PFSK-1 (cell line): ENCODE measurements around the gene OR1J1.

ENCODE experiments used
- POLR2AphosphoS5 ChIP-seq: IDR thresholded peaks from 2 replicates; pipeline ENCODE4 v1.6.1; 2012; ENCODE audit warnings: low read depth, mild to moderate bottlenecking, control low read depth, low read length, moderate library complexity
- REST ChIP-seq, 2 experiments: IDR thresholded peaks; 2 replicates each; pipeline versions ENCODE4 v1.6.1 to v1.8.0; 2011 to 2012; ENCODE audit warnings: low read depth in 2 of 2, low read length in 2 of 2, control low read depth in 1 of 2, inconsistent platforms in 1 of 2, mild to moderate bottlenecking in 1 of 2, moderate library complexity in 1 of 2; ENCODE audit not compliant: insufficient read depth in 1 of 2
- TAF1 ChIP-seq: IDR thresholded peaks from 2 replicates; pipeline ENCODE4 v1.6.1; 2012; ENCODE audit warnings: low read length, control low read depth, borderline replicate concordance; ENCODE audit not compliant: insufficient read depth

- TF ChIP-seq POLR2AphosphoS5 (no peak), REST (IDR thresholded peaks at IDR 0.05; ENCODE audit: insufficient read depth in 1 of 2, low read depth in 2 of 2, low read length in 2 of 2) (no peak), TAF1 (no peak)
These were observed 29.2 kb upstream of the OR1J1 start for GRCh38 chr9:122506964-122507363.
